ENCODE measurements around the gene TUBB1. TPM values are rescaled to one million over a fixed set of nuclear protein-coding genes. Genes with fewer than 3 reads are reported as not detected.

Gene TUBB1
- total RNA-seq, 1 donor from 2014 or later: not detected

- peaks cover 9% of the 10 kb centered on the region for H3K4me1 ChIP-seq (ENCODE audit: insufficient read depth, low read length)
- no peak overlapping the region for H3K4me2 ChIP-seq (ENCODE audit: low read length)
- H3K27ac Mint-ChIP-seq (ENCODE audit: unreplicated experiment): no peak overlapping the region
- no peak overlapping the region for H2AFZ ChIP-seq (ENCODE audit: low read depth, low read length)
- H4K20me1 ChIP-seq (ENCODE audit: insufficient read depth, low read length): no peaks in the 10 kb centered on the region
- H3K9ac ChIP-seq (ENCODE audit: low read length): no peak overlapping the region
- no peak for DNase-seq (ENCODE audit: low read depth)
- H3K27ac ChIP-seq (ENCODE audit: low read depth, low read length): no peak overlapping the region
- peaks cover 7% of the 10 kb centered on the region for H3K4me1 Mint-ChIP-seq (ENCODE audit: low read depth, unreplicated experiment)
- no peaks in the 10 kb centered on the region for H3K9me3 ChIP-seq (ENCODE audit: insufficient read depth, low read depth, low read length)
- H3K27me3 ChIP-seq (ENCODE audit: insufficient read depth, low read length): peaks cover 15% of the 10 kb centered on the region
- H3K36me3 ChIP-seq (ENCODE audit: insufficient read depth, low read length): no peaks in the 10 kb centered on the region
- no peak for FAIRE-seq
- no peak overlapping the region for H3K4me3 ChIP-seq (ENCODE audit: insufficient read depth, low read depth, low read length)
- H3K4me3 Mint-ChIP-seq (ENCODE audit: unreplicated experiment): no peak overlapping the region
- H3K9me3 Mint-ChIP-seq (ENCODE audit: unreplicated experiment): peaks cover 3% of the 10 kb centered on the region
- H3K36me3 Mint-ChIP-seq (ENCODE audit: low read depth, unreplicated experiment): no peaks in the 10 kb centered on the region
- H3K27me3 Mint-ChIP-seq (ENCODE audit: low read depth, unreplicated experiment): peaks cover 18% of the 10 kb centered on the region
- no peaks in the 10 kb centered on the region for H3K79me2 ChIP-seq (ENCODE audit: insufficient read depth, low read length)
- TF ChIP-seq, protein P1, sequence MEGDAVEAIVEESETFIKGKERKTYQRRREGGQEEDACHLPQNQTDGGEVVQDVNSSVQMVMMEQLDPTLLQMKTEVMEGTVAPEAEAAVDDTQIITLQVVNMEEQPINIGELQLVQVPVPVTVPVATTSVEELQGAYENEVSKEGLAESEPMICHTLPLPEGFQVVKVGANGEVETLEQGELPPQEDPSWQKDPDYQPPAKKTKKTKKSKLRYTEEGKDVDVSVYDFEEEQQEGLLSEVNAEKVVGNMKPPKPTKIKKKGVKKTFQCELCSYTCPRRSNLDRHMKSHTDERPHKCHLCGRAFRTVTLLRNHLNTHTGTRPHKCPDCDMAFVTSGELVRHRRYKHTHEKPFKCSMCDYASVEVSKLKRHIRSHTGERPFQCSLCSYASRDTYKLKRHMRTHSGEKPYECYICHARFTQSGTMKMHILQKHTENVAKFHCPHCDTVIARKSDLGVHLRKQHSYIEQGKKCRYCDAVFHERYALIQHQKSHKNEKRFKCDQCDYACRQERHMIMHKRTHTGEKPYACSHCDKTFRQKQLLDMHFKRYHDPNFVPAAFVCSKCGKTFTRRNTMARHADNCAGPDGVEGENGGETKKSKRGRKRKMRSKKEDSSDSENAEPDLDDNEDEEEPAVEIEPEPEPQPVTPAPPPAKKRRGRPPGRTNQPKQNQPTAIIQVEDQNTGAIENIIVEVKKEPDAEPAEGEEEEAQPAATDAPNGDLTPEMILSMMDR (IDR thresholded peaks at IDR 0.05; ENCODE audit: insufficient read depth, low read depth, low read length): no peak
- no peak for TF ChIP-seq EZH2 (IDR thresholded peaks at IDR 0.05; ENCODE audit: insufficient read depth, low read length)
Observed at GRCh38 chr20:59068534-59068933, 49.3 kb downstream of the TUBB1 start.

DNA sequence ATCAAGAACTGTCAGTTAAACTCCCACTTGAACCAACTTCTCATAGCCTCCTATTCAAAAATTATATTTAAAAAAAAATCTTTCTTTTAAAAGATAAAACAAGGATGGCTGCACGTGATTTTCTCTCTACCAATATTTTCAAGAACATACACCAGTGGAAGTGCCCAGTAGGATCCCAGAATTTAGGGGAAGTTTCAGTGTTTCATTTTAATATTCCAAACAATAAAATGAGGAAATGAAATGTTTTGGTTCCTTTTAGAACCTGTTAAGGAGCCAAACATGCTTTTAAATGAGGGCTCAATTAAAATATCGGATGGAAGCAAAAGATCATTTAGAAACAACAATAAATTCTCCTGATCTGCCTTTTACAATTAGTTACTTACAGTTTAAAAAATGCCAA, 49.8 kb downstream of the TUBB1 start:
- Histone ChIP-seq H3K4me1 (ENCODE audit: insufficient read depth, low read length) (peaks cover 5% of the 10 kb centered on the region), H2AFZ (ENCODE audit: low read depth, low read length) (no peak overlapping the region), H3K4me2 (ENCODE audit: low read length) (no peak overlapping the region), H3K9me3 (ENCODE audit: insufficient read depth, low read depth, low read length) (no peaks in the 10 kb centered on the region), H3K4me3 (ENCODE audit: insufficient read depth, low read depth, low read length) (no peak overlapping the region), H4K20me1 (ENCODE audit: insufficient read depth, low read length) (no peaks in the 10 kb centered on the region), H3K27me3 (ENCODE audit: insufficient read depth, low read length) (peaks cover 15% of the 10 kb centered on the region), H3K27ac (ENCODE audit: low read depth, low read length) (no peak overlapping the region), H3K79me2 (ENCODE audit: insufficient read depth, low read length) (no peaks in the 10 kb centered on the region), H3K9ac (ENCODE audit: low read length) (no peak overlapping the region), H3K36me3 (ENCODE audit: insufficient read depth, low read length) (no peaks in the 10 kb centered on the region)
- Mint-ChIP-seq H3K4me3 (ENCODE audit: unreplicated experiment) (no peak overlapping the region), H3K36me3 (ENCODE audit: low read depth, unreplicated experiment) (no peaks in the 10 kb centered on the region), H3K9me3 (ENCODE audit: unreplicated experiment) (peaks cover 3% of the 10 kb centered on the region), H3K4me1 (ENCODE audit: low read depth, unreplicated experiment) (peaks cover 2% of the 10 kb centered on the region), H3K27ac (ENCODE audit: unreplicated experiment) (no peak overlapping the region), H3K27me3 (ENCODE audit: low read depth, unreplicated experiment) (peaks cover 22% of the 10 kb centered on the region)
- DNase-seq (ENCODE audit: low read depth) (no peak), FAIRE-seq (no peak)
- TF ChIP-seq, protein P1 (IDR thresholded peaks at IDR 0.05; ENCODE audit: insufficient read depth, low read depth, low read length): no peak
- no peak for TF ChIP-seq EZH2 (IDR thresholded peaks at IDR 0.05; ENCODE audit: insufficient read depth, low read length)

DNA sequence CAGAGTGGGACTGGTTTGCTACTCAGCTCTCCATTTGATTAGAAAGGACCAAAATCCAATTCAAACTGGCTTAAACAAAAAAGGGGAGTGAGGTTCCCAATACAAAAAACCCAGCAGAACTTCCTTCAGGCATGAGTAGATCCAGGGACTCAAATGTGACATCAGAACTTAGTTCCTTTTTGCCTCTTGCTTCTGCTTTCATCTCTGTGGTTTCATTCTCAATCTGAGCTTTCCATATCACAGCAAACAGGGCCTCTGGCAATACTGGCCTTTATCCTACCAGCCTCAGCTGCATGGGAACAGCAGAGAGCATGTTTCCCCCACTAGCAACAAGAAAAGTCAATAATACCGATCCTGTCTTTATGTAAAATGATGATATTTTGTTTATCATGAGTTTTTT, 52.0 kb downstream of the TUBB1 start:
- TF ChIP-seq, protein P1 (IDR thresholded peaks at IDR 0.05; ENCODE audit: insufficient read depth, low read depth, low read length): no peak
- no peak for TF ChIP-seq EZH2 (IDR thresholded peaks at IDR 0.05; ENCODE audit: insufficient read depth, low read length)
- Histone ChIP-seq H3K27ac (ENCODE audit: low read depth, low read length) (no peak overlapping the region), H3K4me2 (ENCODE audit: low read length) (no peak overlapping the region), H3K79me2 (ENCODE audit: insufficient read depth, low read length) (no peaks in the 10 kb centered on the region), H3K9me3 (ENCODE audit: insufficient read depth, low read depth, low read length) (no peaks in the 10 kb centered on the region), H3K27me3 (ENCODE audit: insufficient read depth, low read length) (peaks cover 26% of the 10 kb centered on the region), H3K4me1 (ENCODE audit: insufficient read depth, low read length) (no peaks in the 10 kb centered on the region), H3K36me3 (ENCODE audit: insufficient read depth, low read length) (no peaks in the 10 kb centered on the region), H4K20me1 (ENCODE audit: insufficient read depth, low read length) (no peaks in the 10 kb centered on the region), H2AFZ (ENCODE audit: low read depth, low read length) (no peak overlapping the region), H3K9ac (ENCODE audit: low read length) (no peak overlapping the region), H3K4me3 (ENCODE audit: insufficient read depth, low read depth, low read length) (no peak overlapping the region)
- H3K36me3 Mint-ChIP-seq (ENCODE audit: low read depth, unreplicated experiment): no peaks in the 10 kb centered on the region
- H3K4me1 Mint-ChIP-seq (ENCODE audit: low read depth, unreplicated experiment): peaks cover 2% of the 10 kb centered on the region
- peaks cover 36% of the 10 kb centered on the region for H3K27me3 Mint-ChIP-seq (ENCODE audit: low read depth, unreplicated experiment)
- DNase-seq (ENCODE audit: low read depth): no peak
- peaks cover 3% of the 10 kb centered on the region for H3K9me3 Mint-ChIP-seq (ENCODE audit: unreplicated experiment)
- H3K4me3 Mint-ChIP-seq (ENCODE audit: unreplicated experiment): no peak overlapping the region
- no peak for FAIRE-seq
- no peak overlapping the region for H3K27ac Mint-ChIP-seq (ENCODE audit: unreplicated experiment)

Data from astrocyte (in vitro differentiated cells and primary cell).